Activated naive CD4-positive, alpha-beta T cell treated with anti-CD3 and anti-CD28 coated beads for 36 hours (primary cell): Measurements from ENCODE around the gene BRPF1. TPM values are rescaled to one million over a fixed set of nuclear protein-coding genes. Genes with fewer than 3 reads are reported as not detected.
"Not testable (repeated sequence)": the region's sequence is repeated elsewhere in the genome, so short reads cannot be mapped to it uniquely, and the experiment has no call there.

Source experiments
- CTCF ChIA-PET: fragments of 350-600 bp; sonication (Branson Sonifier 250); formaldehyde crosslinking; loops from one replicate; lab custom pipeline; 2021; ENCODE audit warnings: antibody characterized with exemption; lab: Charles Lee
- DNase-seq: peaks from one replicate; pipeline ENCODE4 v3.0.0-alpha.2; 2020
- H3K27ac Mint-ChIP-seq: one replicate; pipeline ENCODE4 v1.8.0; 2021; ENCODE audit warnings: mild to moderate bottlenecking, mixed read lengths
- H3K27me3 Mint-ChIP-seq: one replicate; pipeline ENCODE4 v1.8.0; 2021; ENCODE audit warnings: low read depth, mixed read lengths
- H3K36me3 Mint-ChIP-seq: one replicate; pipeline ENCODE4 v1.8.0; 2021; ENCODE audit warnings: low read depth, mixed read lengths
- H3K4me1 Mint-ChIP-seq: one replicate; pipeline ENCODE4 v1.8.0; 2021; ENCODE audit warnings: low read depth, mixed read lengths
- H3K4me3 Mint-ChIP-seq: one replicate; pipeline ENCODE4 v1.8.0; 2021; ENCODE audit warnings: mild to moderate bottlenecking, moderate library complexity, mixed read lengths
- H3K9me3 Mint-ChIP-seq: one replicate; pipeline ENCODE4 v1.8.0; 2021; ENCODE audit warnings: mixed read lengths
- intact Hi-C: fragments of 100-400 bp; cut with micrococcal nuclease; formaldehyde crosslinking; loops from one replicate; pipeline ENCODE4 v1.15.1; 2023
- total RNA-seq, 2 experiments: library from RNA; stranded (reverse); gene quantifications; one replicate each; pipeline ENCODE4 v1.2.3, GENCODE V29; 2021

Gene BRPF1
- total RNA-seq, 2 experiments from 2014 or later, result 16.8 to 19.4 TPM

DNA sequence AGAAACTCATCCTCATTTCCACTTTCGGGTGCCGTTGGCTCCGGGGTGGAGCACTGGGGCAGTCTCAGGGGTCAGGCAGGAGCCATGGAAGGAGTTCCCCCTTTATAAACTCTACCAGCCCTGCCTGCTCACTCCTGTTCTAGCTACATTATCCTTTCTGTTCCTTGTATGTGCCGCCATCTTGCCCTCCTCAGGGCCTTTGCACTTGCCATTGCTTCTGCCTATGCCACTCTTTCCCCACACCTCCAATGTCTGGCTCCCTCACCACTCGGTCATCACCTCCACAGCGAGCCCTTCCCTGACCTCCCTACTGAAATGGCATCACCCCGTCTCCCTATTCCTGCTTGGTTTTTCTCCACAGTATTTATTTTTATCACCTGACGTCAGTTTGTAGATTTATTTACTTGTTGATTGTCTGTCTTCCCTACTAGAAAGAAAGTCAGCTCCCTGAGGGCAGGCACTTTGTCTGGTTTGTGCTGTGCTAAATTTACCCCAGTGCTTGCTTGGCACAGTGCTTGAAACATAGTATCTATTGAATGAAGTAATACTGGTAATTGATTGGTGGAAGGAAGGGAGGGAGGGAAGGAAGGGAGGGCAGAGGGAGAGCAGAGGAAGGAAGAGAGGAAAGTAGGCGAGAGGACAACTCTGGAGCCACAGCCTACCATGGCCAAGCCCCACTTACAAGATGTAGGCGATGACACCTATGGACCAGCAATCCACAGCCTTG is 29.4 kb downstream of the BRPF1 start:
- no peak overlapping the region for H3K4me3 Mint-ChIP-seq
- H3K9me3 Mint-ChIP-seq, result no peaks in the 10 kb centered on the region
- H3K36me3 Mint-ChIP-seq, result peaks cover 34% of the 10 kb centered on the region
- no peak for DNase-seq
- CTCF ChIA-PET, result no interaction called here
- no peak overlapping the region for H3K27ac Mint-ChIP-seq
- H3K27me3 Mint-ChIP-seq, result no peaks in the 10 kb centered on the region
- intact Hi-C loops, result no loop called here
- no peaks in the 10 kb centered on the region for H3K4me1 Mint-ChIP-seq

DNA sequence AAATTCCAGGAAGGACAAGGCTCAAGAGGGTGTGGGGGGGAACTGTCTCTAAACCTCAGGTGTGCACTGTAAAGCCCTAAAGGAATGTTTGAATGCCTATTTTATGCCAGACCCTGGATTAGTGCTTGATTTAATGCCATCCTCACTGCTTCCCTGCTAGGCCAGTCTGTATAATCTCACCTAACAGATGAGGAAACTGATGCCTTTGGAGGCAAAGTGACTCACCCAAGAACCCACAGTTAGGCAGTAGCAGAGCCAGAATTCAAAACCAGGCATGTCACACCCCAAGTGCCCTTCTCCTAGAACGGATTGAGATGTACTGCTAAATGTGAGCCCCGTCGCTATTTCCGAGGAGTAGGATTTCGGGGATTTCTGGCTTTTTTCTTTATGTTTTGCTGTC is 30.4 kb downstream of the BRPF1 start:
- H3K4me1 Mint-ChIP-seq, result no peaks in the 10 kb centered on the region
- H3K36me3 Mint-ChIP-seq, result peaks cover 27% of the 10 kb centered on the region
- no peaks in the 10 kb centered on the region for H3K27me3 Mint-ChIP-seq
- intact Hi-C loops, result no loop called here
- CTCF ChIA-PET, result no interaction called here
- no peak overlapping the region for H3K4me3 Mint-ChIP-seq
- no peak for DNase-seq
- H3K27ac Mint-ChIP-seq, result no peak overlapping the region
- no peaks in the 10 kb centered on the region for H3K9me3 Mint-ChIP-seq

DNA sequence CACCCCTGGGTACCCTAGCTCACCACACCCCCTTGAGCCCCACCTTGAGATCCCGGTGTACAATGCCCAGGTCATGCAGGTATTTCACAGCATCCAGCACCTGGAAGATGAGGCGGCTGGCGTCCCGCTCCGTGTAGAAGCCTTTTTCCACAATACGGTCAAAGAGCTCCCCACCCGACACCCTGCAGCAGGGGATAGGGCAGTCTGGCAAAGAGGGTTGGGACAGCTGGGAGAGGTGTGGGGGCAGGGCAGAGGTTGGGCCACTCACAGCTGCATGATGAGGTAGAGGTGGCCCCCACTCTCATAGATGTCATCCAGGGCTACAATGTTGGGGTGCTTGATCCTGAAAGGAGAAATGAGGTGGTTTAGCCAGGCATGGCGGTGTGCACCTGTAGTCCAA is 31.3 kb downstream of the BRPF1 start:
- Mint-ChIP-seq H3K27me3 (no peaks in the 10 kb centered on the region), H3K27ac (no peak overlapping the region), H3K4me1 (no peaks in the 10 kb centered on the region), H3K36me3 (peaks cover 23% of the 10 kb centered on the region), H3K9me3 (no peaks in the 10 kb centered on the region), H3K4me3 (no peak overlapping the region)
- CTCF ChIA-PET, result interaction anchor here (1.0 kb wide), 1 partner anchor 15 kb away, joined by 3 read pairs; no protein-coding TSS in a partner anchor
- intact Hi-C loops, result no loop called here
- DNase-seq, result no peak

DNA sequence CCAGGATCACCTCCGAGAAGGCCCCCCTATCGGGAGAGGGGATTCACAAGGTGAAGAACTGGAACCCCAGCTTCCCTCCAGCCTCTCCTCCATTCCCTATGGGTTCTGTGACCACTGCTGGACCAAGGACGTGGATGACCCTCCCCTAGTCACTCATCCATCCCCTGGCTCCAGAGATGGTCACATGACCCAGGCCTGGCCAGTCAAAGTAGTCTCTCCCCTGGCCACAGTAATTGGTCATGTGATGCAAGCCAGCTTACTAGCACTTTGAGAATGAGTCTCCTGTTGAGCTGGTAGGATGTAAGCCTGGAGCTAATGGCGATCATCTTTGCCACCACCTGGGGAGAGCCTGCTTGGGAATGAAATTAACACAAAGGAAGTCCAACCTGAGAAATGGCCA is 34.3 kb downstream of the BRPF1 start:
- H3K9me3 Mint-ChIP-seq, result no peaks in the 10 kb centered on the region
- no peak for DNase-seq
- H3K27me3 Mint-ChIP-seq, result no peaks in the 10 kb centered on the region
- H3K36me3 Mint-ChIP-seq, result peaks cover 5% of the 10 kb centered on the region
- CTCF ChIA-PET, result no interaction called here
- intact Hi-C loops, result no loop called here
- H3K4me3 Mint-ChIP-seq, result no peak overlapping the region
- H3K27ac Mint-ChIP-seq, result no peak overlapping the region
- peaks cover 14% of the 10 kb centered on the region for H3K4me1 Mint-ChIP-seq

DNA sequence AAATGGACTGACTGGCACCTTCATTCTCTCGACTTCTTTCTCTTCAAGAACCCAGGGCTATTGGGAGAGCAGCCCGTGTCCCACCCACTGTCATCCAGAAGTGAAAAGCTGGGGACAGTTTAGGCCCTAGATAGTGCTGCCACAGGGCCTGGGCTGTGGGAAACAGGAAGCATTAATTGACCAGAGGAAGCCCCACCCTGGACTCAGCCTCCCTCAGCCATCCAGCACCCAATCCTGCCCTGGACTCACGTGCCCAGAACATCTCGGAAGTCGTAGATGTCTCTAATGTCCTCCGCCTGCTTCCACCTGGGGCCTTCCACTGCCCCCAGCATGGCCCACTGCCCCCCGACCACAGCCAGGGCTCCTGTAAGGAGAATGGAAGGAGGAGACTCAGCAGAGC is 35.9 kb downstream of the BRPF1 start:
- H3K4me3 Mint-ChIP-seq, result no peak overlapping the region
- no peaks in the 10 kb centered on the region for H3K27me3 Mint-ChIP-seq
- intact Hi-C loops, result no loop called here
- no peak for DNase-seq
- no peak overlapping the region for H3K27ac Mint-ChIP-seq
- CTCF ChIA-PET, result interaction anchor here (0.8 kb wide), 1 partner anchor 40 kb away, joined by 3 read pairs; no protein-coding TSS in a partner anchor
- peaks cover 15% of the 10 kb centered on the region for H3K4me1 Mint-ChIP-seq
- H3K36me3 Mint-ChIP-seq, result no peaks in the 10 kb centered on the region
- no peaks in the 10 kb centered on the region for H3K9me3 Mint-ChIP-seq

DNA sequence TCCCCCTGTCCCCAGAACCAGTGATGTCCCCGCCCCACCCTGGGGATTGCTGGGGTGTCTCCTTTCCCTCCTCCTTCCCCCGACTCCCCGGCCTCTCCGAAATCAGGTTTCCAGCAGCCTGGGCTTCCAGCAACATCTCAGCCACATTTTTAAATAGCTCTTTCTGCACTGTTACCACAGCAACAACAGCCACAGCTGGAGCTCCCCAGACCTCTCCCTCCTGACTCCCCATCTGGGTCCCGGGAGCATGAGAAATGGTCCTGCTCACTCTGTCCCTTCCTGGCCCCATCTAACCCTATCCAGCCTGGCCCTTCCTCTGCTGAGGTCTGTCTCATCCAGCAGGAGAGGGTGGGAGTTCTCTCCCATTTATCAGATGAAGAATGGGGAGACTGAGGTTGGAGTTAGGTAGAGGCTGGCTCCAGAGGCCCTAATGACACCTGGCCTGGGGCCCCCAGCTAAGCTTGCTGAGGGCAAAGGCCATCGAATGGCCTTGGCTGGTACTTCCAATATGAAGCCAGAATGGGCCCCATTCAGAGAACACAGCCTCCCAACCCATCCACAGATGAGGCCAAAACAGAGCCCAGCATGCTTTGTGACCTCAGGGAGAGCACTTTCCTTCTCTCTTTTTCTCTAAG is 36.7 kb downstream of the BRPF1 start:
- DNase-seq, result no peak
- intact Hi-C loops, result no loop called here
- peaks cover 15% of the 10 kb centered on the region for H3K4me1 Mint-ChIP-seq
- H3K27me3 Mint-ChIP-seq, result no peaks in the 10 kb centered on the region
- no peak overlapping the region for H3K27ac Mint-ChIP-seq
- CTCF ChIA-PET, result interaction anchor here (0.8 kb wide), 1 partner anchor 39 kb away, joined by 3 read pairs; no protein-coding TSS in a partner anchor
- H3K9me3 Mint-ChIP-seq, result no peaks in the 10 kb centered on the region
- H3K36me3 Mint-ChIP-seq, result no peaks in the 10 kb centered on the region
- H3K4me3 Mint-ChIP-seq, result no peak overlapping the region

DNA sequence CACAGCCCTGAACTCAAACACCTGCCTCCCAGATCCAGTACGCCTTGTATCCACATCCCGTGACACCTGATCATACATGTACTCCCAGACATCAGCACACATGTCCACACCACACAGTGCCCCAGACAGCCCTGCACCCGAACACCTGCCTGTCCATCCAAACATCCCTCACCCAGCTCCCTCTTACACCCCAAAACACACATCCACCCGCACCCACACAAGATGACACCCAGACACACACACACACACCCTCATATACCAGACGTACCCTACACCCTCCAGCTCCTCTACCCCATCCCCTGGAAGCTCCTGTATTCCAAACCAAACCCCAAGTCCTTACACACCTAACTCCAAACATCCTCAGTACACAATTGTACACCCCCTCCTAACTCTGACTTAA is 37.5 kb downstream of the BRPF1 start:
- no peaks in the 10 kb centered on the region for H3K36me3 Mint-ChIP-seq
- H3K27ac Mint-ChIP-seq, result peak overlapping the region; percentile 0
- no peak for DNase-seq
- H3K9me3 Mint-ChIP-seq, result no peaks in the 10 kb centered on the region
- CTCF ChIA-PET, result interaction anchor here (0.6 to 1.6 kb wide), 5 partner anchors 9 to 111 kb away, joined by 3 to 4 read pairs (median 3); no protein-coding TSS in a partner anchor
- H3K4me3 Mint-ChIP-seq, result peak overlapping the region; percentile 75
- H3K4me1 Mint-ChIP-seq, result peaks cover 15% of the 10 kb centered on the region
- intact Hi-C loops, result loop anchor here (1.0 kb wide), 1 partner anchor 9 kb away; no protein-coding TSS in a partner anchor
- H3K27me3 Mint-ChIP-seq, result no peaks in the 10 kb centered on the region

DNA sequence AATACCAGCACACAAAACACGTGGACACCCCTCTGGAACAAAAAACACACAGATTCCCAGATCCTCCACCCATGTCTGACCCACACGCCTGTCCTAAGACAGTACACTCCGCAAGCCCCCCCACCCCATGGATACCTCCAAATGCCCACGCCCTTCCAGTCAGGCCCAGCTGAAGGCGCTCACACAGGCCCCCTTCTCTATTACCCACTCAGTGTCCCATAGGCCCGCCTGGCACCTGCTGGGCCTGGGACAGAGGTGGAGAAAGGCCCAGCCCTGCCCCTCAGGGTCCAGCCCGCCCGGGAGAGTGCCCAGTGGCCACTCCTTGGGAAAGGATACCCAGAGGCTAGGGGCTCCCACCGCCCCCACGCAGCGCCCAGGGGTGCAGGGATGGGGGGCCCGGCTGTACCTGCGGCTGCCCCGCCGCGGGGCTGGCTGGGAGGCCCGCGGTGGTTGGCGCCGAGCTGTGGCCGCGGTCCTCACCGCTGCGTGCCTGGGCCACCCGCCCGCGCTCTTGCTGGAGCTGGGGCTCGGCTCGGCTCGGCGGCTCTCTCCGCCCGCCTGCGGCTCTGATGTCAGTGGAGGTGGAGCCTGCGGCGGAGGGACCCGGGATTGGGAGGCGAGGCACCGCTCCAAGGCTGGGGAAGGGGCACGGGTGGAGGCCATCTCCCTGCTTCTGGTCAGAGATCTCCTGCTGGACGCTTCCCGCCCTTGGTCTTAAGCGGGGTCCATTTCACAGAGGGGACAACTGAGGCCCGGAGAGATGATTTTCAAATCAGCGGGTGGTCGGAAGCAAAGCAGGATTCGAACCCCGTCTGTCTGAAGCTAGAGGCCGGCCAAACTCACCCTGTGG is 38.1 kb downstream of the BRPF1 start, which contains the start of gene CAMK1:
Gene CAMK1 (minus strand): TSS at position 522 of the 850 bp plus-strand sequence. CDS start 2,198 bp downstream, outside the sequence.
- H3K27ac Mint-ChIP-seq, result peak within 1 kb of the TSS; percentile 0
- H3K4me1 Mint-ChIP-seq, result peaks cover 15% of the 10 kb centered on the region
- H3K36me3 Mint-ChIP-seq, result no peaks in the 10 kb centered on the region
- peak within 1 kb of the TSS; percentile 75 for H3K4me3 Mint-ChIP-seq
- no peaks in the 10 kb centered on the region for H3K9me3 Mint-ChIP-seq
- CTCF ChIA-PET, result interaction anchor here (0.6 to 1.6 kb wide), 5 partner anchors 8 to 112 kb away, joined by 3 to 4 read pairs (median 3); no protein-coding TSS in a partner anchor
- intact Hi-C loops, result loop anchor here (1.0 kb wide), 1 partner anchor 9 kb away; no protein-coding TSS in a partner anchor
- DNase-seq, result peak; percentile 79
- H3K27me3 Mint-ChIP-seq, result no peaks in the 10 kb centered on the region

DNA sequence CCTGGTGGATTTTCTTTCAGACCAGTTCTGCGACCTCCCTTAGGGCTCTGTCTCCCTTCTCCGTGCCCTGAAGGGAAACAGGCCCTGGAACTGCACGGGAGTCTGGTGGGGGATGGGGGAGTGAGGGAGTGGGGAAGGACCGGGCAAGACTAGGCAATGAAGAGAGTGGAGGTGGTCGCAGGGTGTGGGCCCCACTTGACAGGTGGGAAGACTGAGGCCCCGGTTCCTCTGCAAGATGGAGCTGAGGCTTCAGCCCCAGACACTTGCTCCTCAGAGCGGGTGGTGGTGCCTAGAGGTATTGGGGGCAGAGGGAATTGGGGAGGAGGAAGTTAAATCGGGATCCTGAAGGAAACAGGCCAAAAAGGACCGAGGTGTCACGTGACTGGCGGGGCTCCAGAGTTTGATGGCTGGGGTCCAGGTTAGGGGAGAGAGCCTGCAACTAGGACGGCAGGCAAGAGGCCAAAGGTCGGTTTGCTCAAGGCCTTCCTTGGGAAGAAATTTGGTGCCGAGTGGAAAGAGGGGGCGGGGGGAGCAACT is 38.8 kb downstream of the BRPF1 start:
- no peak overlapping the region for H3K27ac Mint-ChIP-seq
- H3K4me1 Mint-ChIP-seq, result peaks cover 15% of the 10 kb centered on the region
- H3K36me3 Mint-ChIP-seq, result no peaks in the 10 kb centered on the region
- no peaks in the 10 kb centered on the region for H3K9me3 Mint-ChIP-seq
- no peak for DNase-seq
- CTCF ChIA-PET, result interaction anchor here (1.6 kb wide), 1 partner anchor 38 kb away, joined by 4 read pairs; no protein-coding TSS in a partner anchor
- peak overlapping the region; percentile 67 for H3K4me3 Mint-ChIP-seq
- intact Hi-C loops, result no loop called here
- no peaks in the 10 kb centered on the region for H3K27me3 Mint-ChIP-seq

DNA sequence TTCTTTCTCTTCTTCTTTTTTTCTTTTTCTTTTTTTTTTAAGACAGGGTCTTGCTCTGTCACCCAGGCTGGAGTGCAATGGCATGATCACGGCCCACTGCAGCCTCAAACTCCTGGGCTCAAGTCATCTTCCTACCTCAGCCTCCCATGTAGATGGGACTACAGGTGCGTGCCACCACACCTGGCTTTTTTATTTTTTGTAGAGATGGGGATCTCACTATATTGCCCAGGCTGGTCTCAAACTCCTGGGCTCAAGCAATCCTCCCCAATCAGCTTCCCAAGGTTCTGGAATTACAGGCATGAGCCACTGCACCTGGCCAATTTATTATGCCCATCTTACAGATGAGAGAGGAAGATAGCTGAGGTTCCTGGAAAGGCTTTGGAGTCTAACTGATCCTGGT is 39.5 kb downstream of the BRPF1 start:
- H3K27ac Mint-ChIP-seq, intact Hi-C loops: not testable (repeated sequence)
- H3K4me1 Mint-ChIP-seq, result peaks cover 17% of the 10 kb centered on the region

DNA sequence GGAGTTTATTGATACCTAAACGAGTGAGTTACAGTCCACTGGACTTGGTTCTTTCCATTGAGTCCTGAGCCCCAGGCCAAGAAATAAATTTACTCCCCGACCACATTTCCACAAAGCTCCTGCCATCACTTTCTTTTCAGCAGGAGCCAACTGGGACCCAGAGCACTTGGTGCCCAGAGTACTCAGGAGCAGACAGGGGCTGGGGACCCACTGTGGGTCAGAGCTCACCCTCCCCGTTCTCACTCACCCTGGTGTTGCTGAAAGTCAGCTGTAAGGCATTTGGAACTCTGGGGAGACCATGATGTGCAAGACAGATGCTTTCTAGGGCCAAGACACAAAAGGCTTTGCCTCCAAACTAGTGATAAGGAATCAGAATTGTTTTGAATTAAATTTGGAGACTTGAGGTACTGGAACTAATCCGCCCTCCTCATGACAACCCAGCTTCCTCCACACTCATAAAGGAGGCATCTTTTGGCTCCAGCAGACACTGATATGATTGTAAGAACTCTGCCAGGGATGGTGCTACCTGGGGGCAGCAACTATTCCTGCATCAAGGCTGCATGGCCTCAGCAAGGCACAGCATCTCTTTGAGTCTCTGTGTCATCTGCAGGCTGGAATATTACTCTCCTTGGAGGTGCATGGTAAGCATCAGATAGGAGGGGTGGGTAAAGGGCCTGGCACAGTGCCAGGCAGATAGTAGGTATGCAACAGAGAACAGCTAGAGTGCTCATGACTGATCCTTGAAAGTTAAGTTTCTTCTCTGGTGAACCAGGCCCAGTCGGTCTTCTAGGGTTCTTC is 45.6 kb downstream of the BRPF1 start:
- peaks cover 13% of the 10 kb centered on the region for H3K36me3 Mint-ChIP-seq
- H3K27ac Mint-ChIP-seq, result peak overlapping the region; percentile 91
- peak overlapping the region; percentile 11 for H3K4me3 Mint-ChIP-seq
- intact Hi-C loops, result no loop called here
- no peaks in the 10 kb centered on the region for H3K9me3 Mint-ChIP-seq
- CTCF ChIA-PET, result interaction anchor here (0.6 to 2.4 kb wide), 7 partner anchors 8 to 356 kb away, joined by 3 to 7 read pairs (median 4); partner anchors contain the start of genes CAMK1 and OGG1
- peak; percentile 40 for DNase-seq
- peaks cover 52% of the 10 kb centered on the region for H3K4me1 Mint-ChIP-seq
- no peaks in the 10 kb centered on the region for H3K27me3 Mint-ChIP-seq

More for the DNA sequence above, 39.5 kb downstream of the BRPF1 start:
- DNase-seq, H3K27me3 Mint-ChIP-seq, H3K9me3 Mint-ChIP-seq, H3K36me3 Mint-ChIP-seq, H3K4me3 Mint-ChIP-seq: not testable (repeated sequence)
- CTCF ChIA-PET, result interaction anchor here (0.6 kb wide), 1 partner anchor 18 kb away, joined by 3 read pairs; no protein-coding TSS in a partner anchor
